Measurements from ENCODE around the gene SEC61A1. TPM values are rescaled to one million over a fixed set of nuclear protein-coding genes. Genes with fewer than 3 reads are reported as not detected.

The SEC61A1 gene
- total RNA-seq, 1 donor from 2014 or later: 89.8 TPM

GRCh38 chr3:128100161-128100560 is 47.9 kb downstream of the SEC61A1 start:
- Histone ChIP-seq H3K9ac (ENCODE audit: low read depth in 1 of 3, low read length in 3 of 3) (no peak overlapping the region), H3K27ac (ENCODE audit: low read depth, low read length) (no peak overlapping the region), H3K4me1 (ENCODE audit: control insufficient read depth in 3 of 3, insufficient read depth in 3 of 3, low read length in 3 of 3) (peaks cover 3 to 4% (median 3%) of the 10 kb centered on the region in 3 donors), H3K9me3 (ENCODE audit: control insufficient read depth in 3 of 3, low read length in 3 of 3) (no peaks in the 10 kb centered on the region), H3K4me3 (ENCODE audit: low read length in 3 of 3) (no peak overlapping the region), H3K27me3 (ENCODE audit: control insufficient read depth in 3 of 3, insufficient read depth in 3 of 3, low read length in 3 of 3) (no peaks in the 10 kb centered on the region), H3K36me3 (ENCODE audit: control insufficient read depth in 3 of 3, insufficient read depth in 3 of 3, low read length in 3 of 3) (peaks cover 31 to 45% (median 44%) of the 10 kb centered on the region in 3 donors)

GRCh38 chr3:128100638-128101037 is 48.4 kb downstream of the SEC61A1 start:
- no peaks in the 10 kb centered on the region for H3K4me1 ChIP-seq (ENCODE audit: control insufficient read depth in 3 of 3, insufficient read depth in 3 of 3, low read length in 3 of 3)
- H3K27ac ChIP-seq (ENCODE audit: low read depth, low read length): no peak overlapping the region
- H3K36me3 ChIP-seq (ENCODE audit: control insufficient read depth in 3 of 3, insufficient read depth in 3 of 3, low read length in 3 of 3): peaks cover 31 to 45% (median 41%) of the 10 kb centered on the region in 3 donors
- no peak overlapping the region for H3K4me3 ChIP-seq (ENCODE audit: low read length in 3 of 3)
- no peaks in the 10 kb centered on the region for H3K27me3 ChIP-seq (ENCODE audit: control insufficient read depth in 3 of 3, insufficient read depth in 3 of 3, low read length in 3 of 3)
- H3K9me3 ChIP-seq (ENCODE audit: control insufficient read depth in 3 of 3, low read length in 3 of 3): no peaks in the 10 kb centered on the region
- no peak overlapping the region for H3K9ac ChIP-seq (ENCODE audit: low read depth in 1 of 3, low read length in 3 of 3)

GRCh38 chr3:128103136-128103676 is 51.0 kb downstream of the SEC61A1 start:
- no peak overlapping the region for H3K4me3 ChIP-seq (ENCODE audit: low read length in 3 of 3)
- no peaks in the 10 kb centered on the region for H3K27me3 ChIP-seq (ENCODE audit: control insufficient read depth in 3 of 3, insufficient read depth in 3 of 3, low read length in 3 of 3)
- peaks cover 24 to 31% (median 27%) of the 10 kb centered on the region in 3 donors for H3K36me3 ChIP-seq (ENCODE audit: control insufficient read depth in 3 of 3, insufficient read depth in 3 of 3, low read length in 3 of 3)
- H3K4me1 ChIP-seq (ENCODE audit: control insufficient read depth in 3 of 3, insufficient read depth in 3 of 3, low read length in 3 of 3): peaks cover 4 to 7% (median 4%) of the 10 kb centered on the region in 3 donors
- no peak overlapping the region for H3K27ac ChIP-seq (ENCODE audit: low read depth, low read length)
- no peak overlapping the region for H3K9ac ChIP-seq (ENCODE audit: low read depth in 1 of 3, low read length in 3 of 3)
- no peaks in the 10 kb centered on the region for H3K9me3 ChIP-seq (ENCODE audit: control insufficient read depth in 3 of 3, low read length in 3 of 3)

- Histone ChIP-seq H3K9ac (ENCODE audit: low read depth in 1 of 3, low read length in 3 of 3) (peak overlapping the region in 1 of 3 donors; percentile 18), H3K4me3 (ENCODE audit: low read length in 3 of 3) (peak overlapping the region in 2 of 3 donors; percentile 24 to 30), H3K9me3 (ENCODE audit: control insufficient read depth in 3 of 3, low read length in 3 of 3) (no peaks in the 10 kb centered on the region), H3K27ac (ENCODE audit: low read depth, low read length) (no peak overlapping the region), H3K27me3 (ENCODE audit: control insufficient read depth in 3 of 3, insufficient read depth in 3 of 3, low read length in 3 of 3) (no peaks in the 10 kb centered on the region), H3K36me3 (ENCODE audit: control insufficient read depth in 3 of 3, insufficient read depth in 3 of 3, low read length in 3 of 3) (peaks cover 9 to 22% (median 12%) of the 10 kb centered on the region in 3 donors), H3K4me1 (ENCODE audit: control insufficient read depth in 3 of 3, insufficient read depth in 3 of 3, low read length in 3 of 3) (peaks cover 4 to 10% (median 4%) of the 10 kb centered on the region in 3 donors)
These were observed 55.6 kb downstream of the SEC61A1 start for GRCh38 chr3:128107834-128108233.

GRCh38 chr3:128111147-128111546 is 58.9 kb downstream of the SEC61A1 start:
- peaks cover 7 to 21% (median 7%) of the 10 kb centered on the region in 3 donors for H3K36me3 ChIP-seq (ENCODE audit: control insufficient read depth in 3 of 3, insufficient read depth in 3 of 3, low read length in 3 of 3)

GRCh38 chr3:128112357-128112968 is 60.2 kb downstream of the SEC61A1 start:
- no peak overlapping the region for H3K27ac ChIP-seq (ENCODE audit: low read depth, low read length)

More at GRCh38 chr3:128111147-128111546, 58.9 kb downstream of the SEC61A1 start:
- H3K9me3 ChIP-seq (ENCODE audit: control insufficient read depth in 3 of 3, low read length in 3 of 3): no peaks in the 10 kb centered on the region
- no peak overlapping the region for H3K4me3 ChIP-seq (ENCODE audit: low read length in 3 of 3)
- no peak overlapping the region for H3K27ac ChIP-seq (ENCODE audit: low read depth, low read length)
- H3K27me3 ChIP-seq (ENCODE audit: control insufficient read depth in 3 of 3, insufficient read depth in 3 of 3, low read length in 3 of 3): no peaks in the 10 kb centered on the region
- peaks cover 4 to 10% (median 4%) of the 10 kb centered on the region in 3 donors for H3K4me1 ChIP-seq (ENCODE audit: control insufficient read depth in 3 of 3, insufficient read depth in 3 of 3, low read length in 3 of 3)
- no peak overlapping the region for H3K9ac ChIP-seq (ENCODE audit: low read depth in 1 of 3, low read length in 3 of 3)

GRCh38 chr3:128113817-128114794 is 61.9 kb downstream of the SEC61A1 start:
- H3K27ac ChIP-seq (ENCODE audit: low read depth, low read length): no peak overlapping the region

More at GRCh38 chr3:128112357-128112968, 60.2 kb downstream of the SEC61A1 start:
- no peak overlapping the region for H3K9ac ChIP-seq (ENCODE audit: low read depth in 1 of 3, low read length in 3 of 3)
- H3K4me1 ChIP-seq (ENCODE audit: control insufficient read depth in 3 of 3, insufficient read depth in 3 of 3, low read length in 3 of 3): peaks cover 4 to 6% (median 4%) of the 10 kb centered on the region in 3 donors
- H3K36me3 ChIP-seq (ENCODE audit: control insufficient read depth in 3 of 3, insufficient read depth in 3 of 3, low read length in 3 of 3): peaks cover 3 to 23% (median 7%) of the 10 kb centered on the region in 3 donors
- H3K9me3 ChIP-seq (ENCODE audit: control insufficient read depth in 3 of 3, low read length in 3 of 3): no peaks in the 10 kb centered on the region
- no peak overlapping the region for H3K4me3 ChIP-seq (ENCODE audit: low read length in 3 of 3)
- H3K27me3 ChIP-seq (ENCODE audit: control insufficient read depth in 3 of 3, insufficient read depth in 3 of 3, low read length in 3 of 3): no peaks in the 10 kb centered on the region

More at GRCh38 chr3:128113817-128114794, 61.9 kb downstream of the SEC61A1 start:
- no peaks in the 10 kb centered on the region for H3K27me3 ChIP-seq (ENCODE audit: control insufficient read depth in 3 of 3, insufficient read depth in 3 of 3, low read length in 3 of 3)
- peaks cover 3 to 26% (median 7%) of the 10 kb centered on the region in 3 donors for H3K36me3 ChIP-seq (ENCODE audit: control insufficient read depth in 3 of 3, insufficient read depth in 3 of 3, low read length in 3 of 3)
- peaks cover 0 to 4% (median 0%) of the 10 kb centered on the region in 3 donors for H3K4me1 ChIP-seq (ENCODE audit: control insufficient read depth in 3 of 3, insufficient read depth in 3 of 3, low read length in 3 of 3)
- H3K9me3 ChIP-seq (ENCODE audit: control insufficient read depth in 3 of 3, low read length in 3 of 3): no peaks in the 10 kb centered on the region
- no peak overlapping the region for H3K4me3 ChIP-seq (ENCODE audit: low read length in 3 of 3)
- H3K9ac ChIP-seq (ENCODE audit: low read depth in 1 of 3, low read length in 3 of 3): no peak overlapping the region

Small RNA genes lying within 50 kb of the gene (small RNA-seq; reads per million reads assigned to genes)
- 0.12 reads per million for gene RNU2-37P

Other genes with a start within 250 kb of the SEC61A1 start
- 12.5 TPM for gene MGLL, start 229.9 kb upstream of the SEC61A1 start, total RNA-seq
- 13.6 TPM for gene KBTBD12, start 137.2 kb upstream of the SEC61A1 start, total RNA-seq
- 39.1 TPM for gene RUVBL1, start 71.4 kb downstream of the SEC61A1 start, total RNA-seq
- gene EEFSEC, start 101.0 kb downstream of the SEC61A1 start, total RNA-seq: 2.6 TPM